Measurements from ENCODE around the gene EVA1C. TPM values are rescaled to one million over a fixed set of nuclear protein-coding genes. Genes with fewer than 3 reads are reported as not detected.

EVA1C gene
- total RNA-seq, 2 experiments from 2014 or later, result 11.1 to 12.7 TPM

GRCh38 chr21:32415451-32416398 is 3.2 kb downstream of the EVA1C start:
- H3K27ac Mint-ChIP-seq, result no peak overlapping the region
- POLR2A ChIA-PET, result interaction anchor here (4.4 kb wide), 1 partner anchor 154 kb away, joined by 52 read pairs; no protein-coding TSS in a partner anchor
- no peaks in the 10 kb centered on the region for H3K9me3 Mint-ChIP-seq
- no peak for DNase-seq
- no peaks in the 10 kb centered on the region for H3K9me3 ChIP-seq (ENCODE audit: control insufficient read depth in 1 of 2, insufficient read depth in 1 of 2, low read length in 2 of 2)
- H3K4me1 Mint-ChIP-seq (ENCODE audit: low read depth), result peaks cover 43% of the 10 kb centered on the region
- no peaks in the 10 kb centered on the region for H3K27me3 ChIP-seq (ENCODE audit: control insufficient read depth in 1 of 2, insufficient read depth in 2 of 2, low read length in 2 of 2)
- no peak overlapping the region for H3K4me3 ChIP-seq (ENCODE audit: low read length)
- TF ChIP-seq CTCF (IDR thresholded peaks at IDR 0.05), result no peak
- CTCF ChIA-PET, result interaction anchor here (4.9 kb wide), 1 partner anchor 185 kb away, joined by 19 read pairs; no protein-coding TSS in a partner anchor
- H3K36me3 ChIP-seq (ENCODE audit: insufficient read depth, low read length), result peaks cover 6% of the 10 kb centered on the region
- peaks cover 27% of the 10 kb centered on the region for H3K4me1 ChIP-seq (ENCODE audit: insufficient read depth, low read length)
- H3K27me3 Mint-ChIP-seq, result no peaks in the 10 kb centered on the region
- intact Hi-C loops (cut with DNase I, micrococcal nuclease), result loop anchor here in 1 of 2 experiments (5.0 kb wide), 1 partner anchor 82 kb away; no protein-coding TSS in a partner anchor
- no peak for ATAC-seq (ENCODE audit: poor library complexity)
- no peak overlapping the region for H3K27ac ChIP-seq (ENCODE audit: low read depth in 1 of 2, low read length in 2 of 2)
- peaks cover 12% of the 10 kb centered on the region for H3K36me3 Mint-ChIP-seq (ENCODE audit: low read depth)
- H3K4me3 Mint-ChIP-seq, result peak overlapping the region; percentile 38

GRCh38 chr21:32418146-32418545 is 5.6 kb downstream of the EVA1C start:
- H3K4me3 ChIP-seq (ENCODE audit: low read length), result no peak overlapping the region
- Mint-ChIP-seq H3K4me3 (no peak overlapping the region), H3K9me3 (no peaks in the 10 kb centered on the region), H3K36me3 (ENCODE audit: low read depth) (peaks cover 11% of the 10 kb centered on the region), H3K27me3 (no peaks in the 10 kb centered on the region), H3K27ac (no peak overlapping the region), H3K4me1 (ENCODE audit: low read depth) (peaks cover 26% of the 10 kb centered on the region)
- H3K27ac ChIP-seq (ENCODE audit: low read depth in 1 of 2, low read length in 2 of 2), result no peak overlapping the region
- intact Hi-C loops (cut with DNase I, micrococcal nuclease), result loop anchor here in 1 of 2 experiments (5.0 kb wide), 1 partner anchor 79 kb away; no protein-coding TSS in a partner anchor
- ChIA-PET CTCF (no interaction called here), POLR2A (no interaction called here)
- no peaks in the 10 kb centered on the region for H3K27me3 ChIP-seq (ENCODE audit: control insufficient read depth in 1 of 2, insufficient read depth in 2 of 2, low read length in 2 of 2)
- DNase-seq, result no peak
- ATAC-seq (ENCODE audit: poor library complexity), result no peak
- peaks cover 6% of the 10 kb centered on the region for H3K36me3 ChIP-seq (ENCODE audit: insufficient read depth, low read length)
- no peaks in the 10 kb centered on the region for H3K9me3 ChIP-seq (ENCODE audit: control insufficient read depth in 1 of 2, insufficient read depth in 1 of 2, low read length in 2 of 2)
- H3K4me1 ChIP-seq (ENCODE audit: insufficient read depth, low read length), result peaks cover 11% of the 10 kb centered on the region
- no peak for TF ChIP-seq CTCF (IDR thresholded peaks at IDR 0.05)

- POLR2A ChIA-PET, result interaction anchor here (0.6 kb wide), 1 partner anchor 349 kb away, joined by 4 read pairs; the partner anchor contains the start of gene PAXBP1
- no peaks in the 10 kb centered on the region for H3K9me3 Mint-ChIP-seq
Measured at GRCh38 chr21:32422064-32422463, 9.6 kb downstream of the EVA1C start.

More at GRCh38 chr21:32422064-32422463, 9.6 kb downstream of the EVA1C start:
- CTCF ChIA-PET, result interaction anchor here (0.6 to 0.7 kb wide), 2 partner anchors 25 to 90 kb away, joined by 3 read pairs; no protein-coding TSS in a partner anchor
- no peaks in the 10 kb centered on the region for H3K27me3 ChIP-seq (ENCODE audit: control insufficient read depth in 1 of 2, insufficient read depth in 2 of 2, low read length in 2 of 2)
- peaks cover 12% of the 10 kb centered on the region for H3K36me3 Mint-ChIP-seq (ENCODE audit: low read depth)
- H3K9me3 ChIP-seq (ENCODE audit: control insufficient read depth in 1 of 2, insufficient read depth in 1 of 2, low read length in 2 of 2), result no peaks in the 10 kb centered on the region
- no peak for TF ChIP-seq CTCF (IDR thresholded peaks at IDR 0.05)
- ATAC-seq (ENCODE audit: poor library complexity) (no peak), DNase-seq (no peak)
- no peaks in the 10 kb centered on the region for H3K27me3 Mint-ChIP-seq
- intact Hi-C loops (cut with DNase I, micrococcal nuclease), result no loop called here
- H3K27ac ChIP-seq (ENCODE audit: low read depth in 1 of 2, low read length in 2 of 2), result no peak overlapping the region
- no peak overlapping the region for H3K4me3 Mint-ChIP-seq
- H3K36me3 ChIP-seq (ENCODE audit: insufficient read depth, low read length), result peaks cover 5% of the 10 kb centered on the region
- no peaks in the 10 kb centered on the region for H3K4me1 Mint-ChIP-seq (ENCODE audit: low read depth)
- no peak overlapping the region for H3K4me3 ChIP-seq (ENCODE audit: low read length)
- no peak overlapping the region for H3K27ac Mint-ChIP-seq
- no peaks in the 10 kb centered on the region for H3K4me1 ChIP-seq (ENCODE audit: insufficient read depth, low read length)
